ENCODE data around the gene VASH1. TPM values are rescaled to one million over a fixed set of nuclear protein-coding genes. Genes with fewer than 3 reads are reported as not detected.

The VASH1 gene
- total and polyA plus RNA-seq, 7 donors: 3.0 to 13.0 (median 3.7) TPM

DNA sequence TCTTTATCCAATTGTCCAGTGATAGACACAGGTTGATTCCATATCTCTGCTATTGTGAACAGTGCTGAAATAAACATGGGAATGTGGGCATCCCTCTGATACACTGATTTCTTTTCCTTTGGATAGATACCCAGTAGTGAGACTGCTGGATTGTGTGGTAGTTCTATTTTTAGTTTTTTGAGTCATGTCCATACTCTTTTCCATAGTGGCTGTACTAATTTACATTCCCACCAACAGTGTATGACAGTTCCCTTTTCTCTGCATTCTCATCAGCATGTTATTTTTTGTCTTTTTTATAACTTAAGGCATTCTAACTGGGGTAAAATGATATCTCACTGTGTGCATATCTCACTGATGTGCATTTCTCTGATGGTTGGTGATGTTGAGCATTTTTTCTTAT, 24.8 kb upstream of the VASH1 start:
- Histone ChIP-seq H3K27ac (no peak overlapping the region), H3K4me3 (no peak overlapping the region), H3K27me3 (no peaks in the 10 kb centered on the region), H3K36me3 (no peaks in the 10 kb centered on the region), H3K4me1 (no peaks in the 10 kb centered on the region), H3K9me3 (peaks cover 0 to 9% (median 0%) of the 10 kb centered on the region in 4 donors)
- DNase-seq: no peak
- intact Hi-C loops (cut with DNase I): no loop called here
- TF ChIP-seq, protein P1, sequence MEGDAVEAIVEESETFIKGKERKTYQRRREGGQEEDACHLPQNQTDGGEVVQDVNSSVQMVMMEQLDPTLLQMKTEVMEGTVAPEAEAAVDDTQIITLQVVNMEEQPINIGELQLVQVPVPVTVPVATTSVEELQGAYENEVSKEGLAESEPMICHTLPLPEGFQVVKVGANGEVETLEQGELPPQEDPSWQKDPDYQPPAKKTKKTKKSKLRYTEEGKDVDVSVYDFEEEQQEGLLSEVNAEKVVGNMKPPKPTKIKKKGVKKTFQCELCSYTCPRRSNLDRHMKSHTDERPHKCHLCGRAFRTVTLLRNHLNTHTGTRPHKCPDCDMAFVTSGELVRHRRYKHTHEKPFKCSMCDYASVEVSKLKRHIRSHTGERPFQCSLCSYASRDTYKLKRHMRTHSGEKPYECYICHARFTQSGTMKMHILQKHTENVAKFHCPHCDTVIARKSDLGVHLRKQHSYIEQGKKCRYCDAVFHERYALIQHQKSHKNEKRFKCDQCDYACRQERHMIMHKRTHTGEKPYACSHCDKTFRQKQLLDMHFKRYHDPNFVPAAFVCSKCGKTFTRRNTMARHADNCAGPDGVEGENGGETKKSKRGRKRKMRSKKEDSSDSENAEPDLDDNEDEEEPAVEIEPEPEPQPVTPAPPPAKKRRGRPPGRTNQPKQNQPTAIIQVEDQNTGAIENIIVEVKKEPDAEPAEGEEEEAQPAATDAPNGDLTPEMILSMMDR (IDR thresholded peaks at IDR 0.05): no peak
- no peak for TF ChIP-seq POLR2A (IDR thresholded peaks at IDR 0.05)
- no peak for TF ChIP-seq EP300 (IDR thresholded peaks at IDR 0.05)
- no peak for TF ChIP-seq POLR2AphosphoS5 (IDR thresholded peaks at IDR 0.05)

DNA sequence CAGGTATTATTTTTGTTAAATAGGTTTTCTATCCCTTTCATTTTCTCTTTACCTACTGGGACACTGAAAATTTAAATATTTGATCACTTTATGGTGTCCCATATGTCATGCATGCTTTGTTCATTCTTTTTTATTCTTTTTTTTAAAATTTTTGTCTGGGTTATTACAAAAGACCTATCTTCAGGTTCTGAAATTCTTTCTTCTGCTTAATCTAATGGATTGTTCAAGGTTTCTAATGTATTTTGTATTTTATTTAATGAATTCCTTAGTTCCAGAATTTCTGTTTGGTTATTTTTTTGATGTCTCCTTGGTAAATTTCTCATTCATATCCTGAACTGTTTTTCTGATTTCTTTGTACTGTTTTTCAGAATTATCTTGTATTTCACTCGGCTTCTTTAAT, 20.2 kb upstream of the VASH1 start:
- Histone ChIP-seq H3K9me3 (peaks cover 0 to 5% (median 0%) of the 10 kb centered on the region in 4 donors), H3K27me3 (no peaks in the 10 kb centered on the region), H3K4me1 (no peaks in the 10 kb centered on the region), H3K4me3 (no peak overlapping the region), H3K27ac (no peak overlapping the region), H3K36me3 (no peaks in the 10 kb centered on the region)
- TF ChIP-seq, protein P1 (IDR thresholded peaks at IDR 0.05): no peak
- TF ChIP-seq POLR2AphosphoS5 (IDR thresholded peaks at IDR 0.05) (no peak), POLR2A (IDR thresholded peaks at IDR 0.05) (no peak), EP300 (IDR thresholded peaks at IDR 0.05) (no peak)
- intact Hi-C loops (cut with DNase I): no loop called here
- DNase-seq: no peak
- WGBS, 2 donors: 91 to 94% methylated on average over 1 of the region's 1 CpG

DNA sequence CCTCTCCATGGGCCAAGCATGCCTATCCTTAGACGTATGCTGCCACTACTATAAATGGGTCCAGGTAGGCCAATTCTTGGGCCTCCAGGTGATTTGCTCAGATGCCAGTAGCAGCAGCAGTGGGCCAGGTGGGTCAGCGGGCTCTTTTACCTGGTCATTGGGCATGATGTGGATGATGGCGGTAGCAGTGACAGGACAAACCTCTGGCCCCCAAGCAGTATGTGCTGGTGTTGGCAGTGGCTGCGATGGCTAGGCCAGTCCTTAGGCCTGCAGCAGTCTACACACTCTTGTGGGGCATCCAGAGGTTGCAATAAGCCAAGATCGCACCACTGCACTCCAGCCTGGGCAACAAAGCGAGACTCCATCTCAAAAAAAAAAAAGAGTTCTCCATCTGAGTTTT, 19.1 kb upstream of the VASH1 start:
- peaks cover 0 to 5% (median 0%) of the 10 kb centered on the region in 4 donors for H3K9me3 ChIP-seq
- no peaks in the 10 kb centered on the region for H3K27me3 ChIP-seq
- DNase-seq: no peak
- intact Hi-C loops (cut with DNase I): no loop called here
- H3K36me3 ChIP-seq: no peaks in the 10 kb centered on the region
- whole genome bisulfite sequencing, 2 donors: 79 to 89% methylated on average over 6 of the region's 6 CpGs
- no peak overlapping the region for H3K4me3 ChIP-seq
- H3K4me1 ChIP-seq: no peaks in the 10 kb centered on the region
- H3K27ac ChIP-seq: no peak overlapping the region
- TF ChIP-seq POLR2AphosphoS5 (IDR thresholded peaks at IDR 0.05): no peak

DNA sequence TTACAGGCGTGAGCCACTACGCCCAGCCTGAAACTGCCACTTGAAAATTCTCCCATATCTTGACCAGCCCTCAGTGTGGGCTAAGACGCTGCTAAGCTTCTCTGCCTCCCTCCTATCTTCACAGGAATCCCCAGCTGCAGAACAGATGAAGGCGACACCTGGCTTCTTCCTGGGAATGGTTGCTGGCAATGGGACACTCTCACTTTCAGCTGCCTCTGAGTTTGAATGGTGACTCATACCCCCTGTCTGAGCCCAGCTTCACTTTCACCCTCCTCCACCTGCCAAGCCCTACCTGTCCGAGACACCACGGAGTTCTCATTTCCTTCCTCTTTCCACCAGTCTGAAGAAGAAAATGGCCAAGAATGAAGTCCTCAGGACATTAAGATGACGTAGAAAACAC, 18.3 kb upstream of the VASH1 start:
- Histone ChIP-seq H3K27ac (no peak overlapping the region), H3K36me3 (no peaks in the 10 kb centered on the region), H3K27me3 (no peaks in the 10 kb centered on the region), H3K4me1 (no peaks in the 10 kb centered on the region), H3K4me3 (no peak overlapping the region), H3K9me3 (peaks cover 0 to 5% (median 0%) of the 10 kb centered on the region in 4 donors)
- TF ChIP-seq POLR2A (IDR thresholded peaks at IDR 0.05) (no peak), EP300 (IDR thresholded peaks at IDR 0.05) (no peak), POLR2AphosphoS5 (IDR thresholded peaks at IDR 0.05) (no peak)
- TF ChIP-seq, protein P1 (IDR thresholded peaks at IDR 0.05): no peak
- intact Hi-C loops (cut with DNase I): no loop called here
- no peak for DNase-seq
- WGBS, 2 donors: 75 to 81% methylated on average over 7 of the region's 7 CpGs

DNA sequence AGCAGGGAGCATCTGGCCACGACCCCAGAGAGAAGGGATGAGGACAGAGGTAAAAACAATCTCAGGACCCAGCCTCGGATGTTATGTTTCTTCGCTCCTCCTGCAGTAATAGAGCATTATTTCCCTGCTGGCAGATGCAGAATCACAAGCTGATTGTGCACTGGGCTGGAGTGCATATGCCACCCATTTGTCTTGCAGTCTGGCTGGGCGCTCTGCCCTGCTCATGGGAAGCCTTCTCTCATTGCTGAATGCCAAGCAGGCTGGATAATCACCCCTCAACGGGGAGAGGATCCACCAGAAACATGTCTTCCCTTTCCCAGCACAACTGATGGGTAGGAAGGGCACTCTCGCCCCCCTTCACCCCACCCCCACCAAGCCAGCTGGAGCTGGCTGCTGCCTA, 8.5 kb upstream of the VASH1 start:
- DNase-seq: no peak
- no peaks in the 10 kb centered on the region for H3K4me1 ChIP-seq
- no peaks in the 10 kb centered on the region for H3K9me3 ChIP-seq
- TF ChIP-seq EP300 (IDR thresholded peaks at IDR 0.05): no peak
- TF ChIP-seq, protein P1 (IDR thresholded peaks at IDR 0.05): no peak
- no peaks in the 10 kb centered on the region for H3K36me3 ChIP-seq
- intact Hi-C loops (cut with DNase I): no loop called here
- no peaks in the 10 kb centered on the region for H3K27me3 ChIP-seq
- 50 to 66% methylated on average over 6 of the region's 6 CpGs for WGBS, 2 donors
- no peak overlapping the region for H3K4me3 ChIP-seq
- H3K27ac ChIP-seq: no peak overlapping the region

All from sigmoid colon (tissue), 7 donors.